GM23338 (cell line): Measurements from ENCODE around the gene GPALPP1. TPM values are rescaled to one million over a fixed set of nuclear protein-coding genes. Genes with fewer than 3 reads are reported as not detected.

Source experiments
- ATAC-seq: fragments of 200-7000 bp; cut with Tn5 transposase; 3 replicates; pipeline ENCODE4 v1.9.1; 2020
- DNase-seq: peaks from one replicate; pipeline ENCODE4 v3.0.0-alpha.2; 2015; ENCODE audit warnings: low spot score
- H2AFZ ChIP-seq: fragments of 200-600 bp; sonication (generic); 2 replicates; pipeline ENCODE4 v1.8.0; 2016; ENCODE audit warnings: antibody characterized with exemption, mild to moderate bottlenecking, moderate library complexity
- H3F3A ChIP-seq: fragments of 200-600 bp; sonication (generic); replicated peaks from 2 replicates; pipeline ENCODE4 v1.8.0; 2017; ENCODE audit warnings: antibody characterized with exemption, mixed run types, low read depth
- H3K27ac ChIP-seq: fragments of 200-600 bp; sonication (generic); 2 replicates; pipeline ENCODE4 v1.6.1; 2016; ENCODE audit warnings: low read depth
- H3K27me3 ChIP-seq: fragments of 200-600 bp; sonication (generic); 2 replicates; pipeline ENCODE4 v1.8.0; 2016; ENCODE audit warnings: mild to moderate bottlenecking, mixed run types, moderate library complexity; ENCODE audit not compliant: insufficient read depth
- H3K36me3 ChIP-seq: fragments of 200-600 bp; sonication (generic); 2 replicates; pipeline ENCODE4 v1.8.0; 2016; ENCODE audit warnings: mild to moderate bottlenecking; ENCODE audit not compliant: insufficient read depth
- H3K4me1 ChIP-seq: fragments of 200-600 bp; sonication (generic); 2 replicates; pipeline ENCODE4 v1.8.0; 2016; ENCODE audit warnings: mild to moderate bottlenecking, moderate library complexity; ENCODE audit not compliant: insufficient read depth
- H3K4me2 ChIP-seq: fragments of 200-600 bp; sonication (generic); 2 replicates; pipeline ENCODE4 v1.7.1; 2017; ENCODE audit warnings: mixed run types
- H3K4me3 ChIP-seq: fragments of 200-600 bp; sonication (generic); 2 replicates; pipeline ENCODE4 v1.6.1; 2016; ENCODE audit warnings: mixed run types
- H3K79me2 ChIP-seq: fragments of 200-600 bp; sonication (generic); replicated peaks from 2 replicates; pipeline ENCODE4 v1.8.0; 2017; ENCODE audit warnings: mild to moderate bottlenecking; ENCODE audit not compliant: insufficient read depth
- H3K9me2 ChIP-seq: fragments of 200-600 bp; sonication (generic); 2 replicates; pipeline ENCODE4 v1.8.0; 2017; ENCODE audit not compliant: insufficient read depth
- H4K20me1 ChIP-seq: fragments of 200-600 bp; sonication (generic); replicated peaks from 2 replicates; pipeline ENCODE4 v1.8.0; 2017; ENCODE audit warnings: mild to moderate bottlenecking; ENCODE audit not compliant: insufficient read depth
- H3K27ac Mint-ChIP-seq: 2 replicates; pipeline ENCODE4 v1.8.0; 2020; ENCODE audit warnings: inconsistent platforms, mild to moderate bottlenecking, moderate library complexity, mixed read lengths
- H3K27me3 Mint-ChIP-seq: 3 replicates; pipeline ENCODE4 v1.8.0; 2022; ENCODE audit warnings: low read depth, mild to moderate bottlenecking, moderate library complexity, mixed read lengths, inconsistent platforms; ENCODE audit not compliant: insufficient read depth, poor library complexity
- H3K36me3 Mint-ChIP-seq: 3 replicates; pipeline ENCODE4 v1.8.0; 2021; ENCODE audit warnings: low read depth, mild to moderate bottlenecking, inconsistent platforms, moderate library complexity, mixed read lengths
- H3K4me1 Mint-ChIP-seq: 3 replicates; pipeline ENCODE4 v1.8.0; 2020; ENCODE audit warnings: mild to moderate bottlenecking, inconsistent platforms, mixed read lengths
- H3K4me3 Mint-ChIP-seq: 3 replicates; pipeline ENCODE4 v1.8.0; 2021; ENCODE audit warnings: moderate library complexity, mild to moderate bottlenecking, inconsistent platforms, mixed read lengths
- H3K9me3 Mint-ChIP-seq: 3 replicates; pipeline ENCODE4 v1.8.0; 2020; ENCODE audit warnings: moderate library complexity, mild to moderate bottlenecking, inconsistent platforms, mixed read lengths
- CTCF ChIP-seq, 2 experiments: fragments of 200-600 bp in 1 of 2; sonication (generic) in 1 of 2; conservative IDR thresholded peaks; 2 replicates each; pipeline versions ENCODE4 v1.5.1 to v1.6.1; 2016 to 2017; ENCODE audit warnings: antibody characterized with exemption in 2 of 2, low read depth in 2 of 2, mild to moderate bottlenecking in 2 of 2, moderate library complexity in 1 of 2
- NANOG ChIP-seq: IDR thresholded peaks from 2 replicates; pipeline ENCODE4 v1.6.1; 2016; ENCODE audit warnings: antibody characterized with exemption, borderline replicate concordance
- REST ChIP-seq: IDR thresholded peaks from one replicate; pipeline ENCODE4 v1.6.1; 2018; ENCODE audit warnings: antibody characterized with exemption; ENCODE audit not compliant: unreplicated experiment
- ZNF114 ChIP-seq: fragments of 250-450 bp; sonication (Bioruptor Pico); IDR thresholded peaks from 2 replicates; pipeline ENCODE4 v1.5.0; 2020; ENCODE audit warnings: mild to moderate bottlenecking, moderate library complexity
- polyA plus RNA-seq: library from polyadenylated mRNA; unstranded; fragments of >200 nt; fragmentation: Nextera tagmentation; extraction: Ambion mirVana; gene quantifications from 2 replicates; pipeline ENCODE4 v1.2.1, GENCODE V29; 2016
- total RNA-seq: library from RNA; depleted of rRNA; stranded (reverse); fragments of >200 nt; shearing (Covaris generic); gene quantifications from 2 replicates; pipeline ENCODE4 v1.2.3, GENCODE V29; 2014

Gene GPALPP1
- total and polyA plus RNA-seq, 2 experiments from 2014 or later, result 31.3 to 35.8 TPM

- Histone ChIP-seq H2AFZ (no peak overlapping the region), H3K4me3 (no peak overlapping the region), H3K27me3 (no peaks in the 10 kb centered on the region), H3K4me1 (peaks cover 1% of the 10 kb centered on the region; the same call in 1 of the 2 replicates), H4K20me1 (no peaks in the 10 kb centered on the region), H3K27ac (no peak overlapping the region), H3F3A (peaks cover 3% of the 10 kb centered on the region; the same call in 1 of the 2 replicates), H3K9me2 (no peaks in the 10 kb centered on the region), H3K36me3 (no peaks in the 10 kb centered on the region), H3K79me2 (no peaks in the 10 kb centered on the region), H3K4me2 (no peak overlapping the region)
- no peaks in the 10 kb centered on the region for H3K36me3 Mint-ChIP-seq
- H3K4me3 Mint-ChIP-seq, result no peak overlapping the region; the same call in 2 of the 3 replicates
- no peak overlapping the region for H3K27ac Mint-ChIP-seq
- no peak for TF ChIP-seq ZNF114 (CRISPR knock-in tag)
- ATAC-seq, result no peak
- no peak for DNase-seq
- peaks cover 4% of the 10 kb centered on the region; the same call in 2 of the 3 replicates for H3K4me1 Mint-ChIP-seq
- H3K9me3 Mint-ChIP-seq, result no peaks in the 10 kb centered on the region
- peaks cover 4% of the 10 kb centered on the region for H3K27me3 Mint-ChIP-seq
These were observed 53.2 kb downstream of the GPALPP1 start for GRCh38 chr13:45042539-45042938.

GRCh38 chr13:45046445-45046844 is 57.1 kb downstream of the GPALPP1 start:
- Mint-ChIP-seq H3K9me3 (no peaks in the 10 kb centered on the region), H3K27ac (no peak overlapping the region), H3K4me1 (peaks cover 13% of the 10 kb centered on the region; the same call in 2 of the 3 replicates), H3K27me3 (peaks cover 4% of the 10 kb centered on the region), H3K36me3 (no peaks in the 10 kb centered on the region), H3K4me3 (peak overlapping the region; percentile 82)
- Histone ChIP-seq H3K36me3 (no peaks in the 10 kb centered on the region), H4K20me1 (no peaks in the 10 kb centered on the region), H3K4me3 (peak overlapping the region; percentile 60), H3K27me3 (no peaks in the 10 kb centered on the region), H3K4me1 (peaks cover 4% of the 10 kb centered on the region; the same call in 1 of the 2 replicates), H3K4me2 (peak overlapping the region; percentile 80), H3K9me2 (no peaks in the 10 kb centered on the region), H3F3A (peaks cover 3% of the 10 kb centered on the region; the same call in 1 of the 2 replicates), H2AFZ (peak overlapping the region; percentile 97), H3K27ac (no peak overlapping the region), H3K79me2 (no peaks in the 10 kb centered on the region)
- TF ChIP-seq NANOG, result no peak
- ATAC-seq, result peak; percentile 21
- peak; percentile 5 for DNase-seq

GRCh38 chr13:45047394-45048310 is 58.3 kb downstream of the GPALPP1 start:
- 0 out of 2 replicates have a peak overlapping the region, but pooled peaks have one; percentile 33 for H3K27ac Mint-ChIP-seq
- H3K27me3 Mint-ChIP-seq, result peaks cover 6% of the 10 kb centered on the region
- H3K36me3 Mint-ChIP-seq, result no peaks in the 10 kb centered on the region

More at GRCh38 chr13:45047394-45048310, 58.3 kb downstream of the GPALPP1 start:
- Histone ChIP-seq H3K4me2 (peak overlapping the region; percentile 80), H2AFZ (peak overlapping the region; percentile 97), H4K20me1 (no peaks in the 10 kb centered on the region), H3F3A (peaks cover 3% of the 10 kb centered on the region; the same call in 1 of the 2 replicates), H3K36me3 (no peaks in the 10 kb centered on the region), H3K4me1 (peaks cover 4% of the 10 kb centered on the region; the same call in 1 of the 2 replicates), H3K9me2 (no peaks in the 10 kb centered on the region), H3K27ac (no peak overlapping the region), H3K4me3 (peak overlapping the region; percentile 60), H3K27me3 (no peaks in the 10 kb centered on the region), H3K79me2 (no peaks in the 10 kb centered on the region)
- DNase-seq (peak; percentile 92), ATAC-seq (peak; percentile 95)
- TF ChIP-seq REST (no peak), CTCF (conservative IDR thresholded peaks at IDR 0.05; ENCODE audit: low read depth in 2 of 2) (peak; percentile 95 to 96)
- Mint-ChIP-seq H3K4me1 (peaks cover 13% of the 10 kb centered on the region; the same call in 2 of the 3 replicates), H3K4me3 (peak overlapping the region; percentile 82), H3K9me3 (no peaks in the 10 kb centered on the region)
